ENCODE results near the gene NAV2. TPM values are rescaled to one million over a fixed set of nuclear protein-coding genes. Genes with fewer than 3 reads are reported as not detected.

NAV2 gene
- polyA plus RNA-seq, 3 donors: not detected

DNA sequence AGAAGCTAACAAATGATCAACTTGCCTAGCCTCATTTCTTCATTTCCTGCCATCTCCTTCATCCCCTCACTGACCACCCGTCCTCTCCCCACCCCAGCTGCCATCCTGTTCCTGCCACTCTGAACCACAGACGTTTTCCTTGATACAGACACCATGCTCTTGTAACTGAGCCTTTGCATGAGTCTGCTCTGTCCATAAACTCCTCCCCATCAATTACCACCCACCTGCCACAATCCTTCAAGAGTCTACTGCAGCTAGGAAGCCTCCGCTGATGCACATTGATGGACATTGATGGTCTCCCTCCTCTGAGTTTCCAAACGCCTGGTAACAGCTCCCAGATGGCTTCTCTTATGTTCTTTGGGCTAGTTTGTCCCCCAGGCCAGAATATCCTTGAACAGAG, 253.8 kb downstream of the NAV2 start:
- no peak for TF ChIP-seq CTCF (IDR thresholded peaks at IDR 0.05)
- Histone ChIP-seq H3K27me3 (ENCODE audit: control insufficient read depth in 2 of 2, insufficient read depth in 2 of 2, low read length in 2 of 2) (peaks cover 0 to 2% of the 10 kb centered on the region in 2 donors), H3K9ac (ENCODE audit: insufficient read depth, low read length, poor library complexity, severe bottlenecking) (no peak overlapping the region), H2AFZ (ENCODE audit: insufficient read depth, low read depth, low read length, poor library complexity, severe bottlenecking) (no peak overlapping the region), H3K4me1 (ENCODE audit: control insufficient read depth in 1 of 2, insufficient read depth in 2 of 2, low read length in 2 of 2) (no peaks in the 10 kb centered on the region), H3K4me3 (replicated peaks in 1 of 3; ENCODE audit: low read depth in 2 of 3, low read length in 3 of 3) (no peak overlapping the region), H3K4me2 (replicated peaks; ENCODE audit: extremely low read depth, low read length, poor library complexity, severe bottlenecking) (no peak overlapping the region), H3K9me3 (replicated peaks in 1 of 2; ENCODE audit: control insufficient read depth in 1 of 2, insufficient read depth in 1 of 2, low read length in 2 of 2) (no peaks in the 10 kb centered on the region), H3K27ac (ENCODE audit: low read depth in 1 of 2, low read length in 2 of 2) (no peak overlapping the region), H3K36me3 (replicated peaks in 1 of 2; ENCODE audit: control insufficient read depth in 1 of 2, insufficient read depth in 2 of 2, low read length in 2 of 2) (no peaks in the 10 kb centered on the region), H4K20me1 (ENCODE audit: insufficient read depth, low read length) (no peaks in the 10 kb centered on the region), H3K79me2 (ENCODE audit: insufficient read depth, low read length) (no peaks in the 10 kb centered on the region)
- H3K36me3 Mint-ChIP-seq: no peaks in the 10 kb centered on the region
- peaks cover 0 to 3% (median 0%) of the 10 kb centered on the region in 7 donors for H3K9me3 Mint-ChIP-seq
- H3K27ac Mint-ChIP-seq: no peak overlapping the region
- H3K27me3 Mint-ChIP-seq (ENCODE audit: low read depth in 3 of 3): peaks cover 4 to 13% (median 7%) of the 10 kb centered on the region in 3 donors
- DNase-seq: no peak
- no peak overlapping the region for H3K4me3 Mint-ChIP-seq
- intact Hi-C loops (cut with micrococcal nuclease): no loop called here
- no peaks in the 10 kb centered on the region for H3K4me1 Mint-ChIP-seq
- WGBS (ENCODE audit: insufficient coverage): 55% methylated on average over 3 of the region's 4 CpGs

DNA sequence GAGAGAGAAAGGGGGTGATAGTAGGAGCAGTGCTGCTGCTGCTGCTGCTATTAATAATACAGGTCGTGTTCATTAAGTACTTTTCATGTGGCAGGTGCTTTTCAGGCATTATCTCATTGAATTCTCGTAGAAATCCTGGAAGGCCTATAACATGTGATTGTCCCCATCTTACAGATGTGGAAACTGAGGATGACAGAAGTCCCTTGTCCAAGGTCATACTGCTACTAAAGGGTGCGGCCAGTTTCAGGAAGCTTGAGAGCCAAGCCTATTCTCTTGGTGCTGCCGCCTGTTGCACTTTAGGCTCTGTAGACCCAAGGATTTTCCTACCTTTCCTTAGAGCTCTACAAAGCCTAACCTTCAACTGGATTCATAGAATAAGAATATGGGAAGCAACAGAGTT, 254.3 kb downstream of the NAV2 start:
- H3K9me3 ChIP-seq (replicated peaks in 1 of 2; ENCODE audit: control insufficient read depth in 1 of 2, insufficient read depth in 1 of 2, low read length in 2 of 2): no peaks in the 10 kb centered on the region
- 95% methylated on average over 3 of the region's 4 CpGs for WGBS (ENCODE audit: insufficient coverage)
- no peak overlapping the region for H3K4me2 ChIP-seq (replicated peaks; ENCODE audit: extremely low read depth, low read length, poor library complexity, severe bottlenecking)
- no peaks in the 10 kb centered on the region for H4K20me1 ChIP-seq (ENCODE audit: insufficient read depth, low read length)
- no peak for DNase-seq
- H3K4me1 Mint-ChIP-seq: no peaks in the 10 kb centered on the region
- no peaks in the 10 kb centered on the region for H3K36me3 Mint-ChIP-seq
- no peak overlapping the region for H3K4me3 ChIP-seq (replicated peaks in 1 of 3; ENCODE audit: low read depth in 2 of 3, low read length in 3 of 3)
- H3K9me3 Mint-ChIP-seq: peaks cover 0 to 5% (median 0%) of the 10 kb centered on the region in 7 donors
- no peak overlapping the region for H3K9ac ChIP-seq (ENCODE audit: insufficient read depth, low read length, poor library complexity, severe bottlenecking)
- peaks cover 4 to 13% (median 7%) of the 10 kb centered on the region in 3 donors for H3K27me3 Mint-ChIP-seq (ENCODE audit: low read depth in 3 of 3)
- TF ChIP-seq CTCF (IDR thresholded peaks at IDR 0.05): no peak
- H3K4me3 Mint-ChIP-seq: no peak overlapping the region
- H3K36me3 ChIP-seq (replicated peaks in 1 of 2; ENCODE audit: control insufficient read depth in 1 of 2, insufficient read depth in 2 of 2, low read length in 2 of 2): no peaks in the 10 kb centered on the region
- H3K79me2 ChIP-seq (ENCODE audit: insufficient read depth, low read length): no peaks in the 10 kb centered on the region
- H2AFZ ChIP-seq (ENCODE audit: insufficient read depth, low read depth, low read length, poor library complexity, severe bottlenecking): no peak overlapping the region
- intact Hi-C loops (cut with micrococcal nuclease): no loop called here
- H3K4me1 ChIP-seq (ENCODE audit: control insufficient read depth in 1 of 2, insufficient read depth in 2 of 2, low read length in 2 of 2): no peaks in the 10 kb centered on the region
- no peak overlapping the region for H3K27ac Mint-ChIP-seq
- peaks cover 0 to 2% of the 10 kb centered on the region in 2 donors for H3K27me3 ChIP-seq (ENCODE audit: control insufficient read depth in 2 of 2, insufficient read depth in 2 of 2, low read length in 2 of 2)
- H3K27ac ChIP-seq (ENCODE audit: low read depth in 1 of 2, low read length in 2 of 2): no peak overlapping the region

Measured in CD14-positive monocyte (primary cell).